Cardiac muscle cell (in vitro differentiated cells and primary cell): ENCODE measurements around the gene SLC5A10. TPM values are rescaled to one million over a fixed set of nuclear protein-coding genes. Genes with fewer than 3 reads are reported as not detected.

ENCODE experiments used
- DNase-seq, 2 donors: peaks; one replicate each; pipeline versions ENCODE4 v3.0.0 to v3.0.0-alpha.2; 2010 to 2017; ENCODE audit warnings: low read depth in 1 of 2, low spot score in 1 of 2
- H3K27ac ChIP-seq: fragments of 200-600 bp; sonication (generic); 2 replicates; pipeline ENCODE4 v1.5.1; 2016
- H3K27me3 ChIP-seq: fragments of 200-600 bp; sonication (generic); 2 replicates; pipeline ENCODE4 v1.6.0; 2016; ENCODE audit warnings: control low read depth
- H3K36me3 ChIP-seq: fragments of 200-600 bp; sonication (generic); 2 replicates; pipeline ENCODE4 v1.5.1; 2016; ENCODE audit warnings: control low read depth
- H3K4me1 ChIP-seq: fragments of 200-600 bp; sonication (generic); 2 replicates; pipeline ENCODE4 v1.8.1; 2017; ENCODE audit warnings: low read depth, mild to moderate bottlenecking, mixed run types
- H3K4me3 ChIP-seq: fragments of 200-600 bp; sonication (generic); 2 replicates; pipeline ENCODE4 v1.5.1; 2016; ENCODE audit warnings: mild to moderate bottlenecking
- H3K9me3 ChIP-seq: fragments of 200-600 bp; sonication (generic); 2 replicates; pipeline ENCODE4 v1.5.1; 2017; ENCODE audit warnings: low read depth, mild to moderate bottlenecking, control low read depth
- polyA plus RNA-seq: library from polyadenylated mRNA; unstranded; fragments of >200 nt; fragmentation: Nextera tagmentation; extraction: Ambion mirVana; gene quantifications from 2 replicates; pipeline ENCODE4 v1.2.1, GENCODE V29; 2016
- total RNA-seq: library from RNA; depleted of rRNA; stranded (reverse); fragments of >200 nt; gene quantifications from 2 replicates; pipeline ENCODE4 v1.2.3, GENCODE V29; 2016
- TF ChIP-seq, protein P1 (sequence below): IDR thresholded peaks from 2 replicates; pipeline ENCODE4 v1.5.1; 2012; ENCODE audit warnings: low read depth, mild to moderate bottlenecking, low read length

Gene SLC5A10
- total and polyA plus RNA-seq, 2 experiments from 2014 or later, result 0.06 TPM; not detected in 1

DNA sequence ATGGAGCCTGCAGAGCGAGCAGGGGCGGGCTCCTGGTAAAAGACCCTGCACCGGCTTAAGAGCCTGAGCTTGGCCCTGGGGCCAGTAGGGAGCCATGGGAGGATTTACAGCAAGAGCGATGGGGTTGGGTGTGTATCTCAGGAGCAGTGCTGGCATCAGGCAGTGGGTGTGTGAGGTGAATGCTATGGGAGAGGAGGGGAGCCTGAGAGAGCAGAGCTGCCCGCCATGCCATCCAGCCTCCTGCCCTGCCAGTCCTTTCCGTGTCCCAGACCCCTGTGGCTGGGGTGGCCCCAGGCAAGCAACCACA lies 29.3 kb downstream of the SLC5A10 start:
- no peak overlapping the region for H3K4me3 ChIP-seq

DNA sequence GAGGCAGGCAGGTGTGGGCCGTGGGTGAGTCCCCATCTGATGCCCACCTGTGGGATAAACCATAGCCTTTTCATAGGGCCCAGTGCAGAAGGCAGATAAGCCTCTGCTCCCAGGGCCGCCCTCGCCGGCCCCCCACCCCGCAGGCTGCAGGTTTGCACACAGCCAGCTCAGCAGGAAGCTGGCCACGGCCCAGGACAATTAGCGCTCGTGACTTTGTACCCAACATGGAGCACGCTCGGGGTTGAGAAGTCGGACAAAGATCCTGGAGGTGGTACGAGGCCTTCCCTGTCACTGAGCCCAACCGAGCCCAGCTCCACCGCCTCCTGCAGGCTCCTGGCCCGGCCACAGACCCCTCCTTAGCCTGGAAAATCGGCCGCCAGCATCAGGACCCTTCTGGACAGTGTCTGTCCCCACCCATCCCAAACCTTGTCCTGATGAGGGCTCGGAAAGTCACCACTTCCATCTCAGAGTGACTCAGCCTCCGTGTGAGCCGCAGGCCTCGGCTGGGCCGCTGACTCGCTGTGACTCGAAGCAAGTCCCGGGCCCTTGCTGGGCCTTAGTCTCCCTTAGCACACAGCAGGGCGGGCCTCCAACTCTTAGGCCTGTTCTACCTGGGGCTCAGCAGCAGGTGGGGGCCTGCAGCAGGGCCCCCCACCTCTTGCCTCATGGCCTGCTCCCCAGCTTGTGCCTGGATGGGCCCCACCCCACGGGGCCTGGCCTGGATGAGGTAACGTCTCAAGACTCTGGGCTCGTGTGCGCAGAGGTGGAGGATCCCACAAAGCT lies 29.9 kb downstream of the SLC5A10 start:
- peak in 1 of 2 donors; percentile 57 for DNase-seq
- TF ChIP-seq, protein P1, sequence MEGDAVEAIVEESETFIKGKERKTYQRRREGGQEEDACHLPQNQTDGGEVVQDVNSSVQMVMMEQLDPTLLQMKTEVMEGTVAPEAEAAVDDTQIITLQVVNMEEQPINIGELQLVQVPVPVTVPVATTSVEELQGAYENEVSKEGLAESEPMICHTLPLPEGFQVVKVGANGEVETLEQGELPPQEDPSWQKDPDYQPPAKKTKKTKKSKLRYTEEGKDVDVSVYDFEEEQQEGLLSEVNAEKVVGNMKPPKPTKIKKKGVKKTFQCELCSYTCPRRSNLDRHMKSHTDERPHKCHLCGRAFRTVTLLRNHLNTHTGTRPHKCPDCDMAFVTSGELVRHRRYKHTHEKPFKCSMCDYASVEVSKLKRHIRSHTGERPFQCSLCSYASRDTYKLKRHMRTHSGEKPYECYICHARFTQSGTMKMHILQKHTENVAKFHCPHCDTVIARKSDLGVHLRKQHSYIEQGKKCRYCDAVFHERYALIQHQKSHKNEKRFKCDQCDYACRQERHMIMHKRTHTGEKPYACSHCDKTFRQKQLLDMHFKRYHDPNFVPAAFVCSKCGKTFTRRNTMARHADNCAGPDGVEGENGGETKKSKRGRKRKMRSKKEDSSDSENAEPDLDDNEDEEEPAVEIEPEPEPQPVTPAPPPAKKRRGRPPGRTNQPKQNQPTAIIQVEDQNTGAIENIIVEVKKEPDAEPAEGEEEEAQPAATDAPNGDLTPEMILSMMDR, result no peak
- Histone ChIP-seq H3K36me3 (no peaks in the 10 kb centered on the region), H3K27me3 (no peaks in the 10 kb centered on the region), H3K4me1 (peaks cover 5% of the 10 kb centered on the region), H3K4me3 (no peak overlapping the region), H3K27ac (no peak overlapping the region), H3K9me3 (no peaks in the 10 kb centered on the region)

More for the DNA sequence above, 29.3 kb downstream of the SLC5A10 start:
- no peak overlapping the region for H3K27ac ChIP-seq
- no peaks in the 10 kb centered on the region for H3K4me1 ChIP-seq
- TF ChIP-seq, protein P1, result no peak
- no peaks in the 10 kb centered on the region for H3K9me3 ChIP-seq
- DNase-seq, result no peak
- H3K27me3 ChIP-seq, result no peaks in the 10 kb centered on the region
- H3K36me3 ChIP-seq, result no peaks in the 10 kb centered on the region

DNA sequence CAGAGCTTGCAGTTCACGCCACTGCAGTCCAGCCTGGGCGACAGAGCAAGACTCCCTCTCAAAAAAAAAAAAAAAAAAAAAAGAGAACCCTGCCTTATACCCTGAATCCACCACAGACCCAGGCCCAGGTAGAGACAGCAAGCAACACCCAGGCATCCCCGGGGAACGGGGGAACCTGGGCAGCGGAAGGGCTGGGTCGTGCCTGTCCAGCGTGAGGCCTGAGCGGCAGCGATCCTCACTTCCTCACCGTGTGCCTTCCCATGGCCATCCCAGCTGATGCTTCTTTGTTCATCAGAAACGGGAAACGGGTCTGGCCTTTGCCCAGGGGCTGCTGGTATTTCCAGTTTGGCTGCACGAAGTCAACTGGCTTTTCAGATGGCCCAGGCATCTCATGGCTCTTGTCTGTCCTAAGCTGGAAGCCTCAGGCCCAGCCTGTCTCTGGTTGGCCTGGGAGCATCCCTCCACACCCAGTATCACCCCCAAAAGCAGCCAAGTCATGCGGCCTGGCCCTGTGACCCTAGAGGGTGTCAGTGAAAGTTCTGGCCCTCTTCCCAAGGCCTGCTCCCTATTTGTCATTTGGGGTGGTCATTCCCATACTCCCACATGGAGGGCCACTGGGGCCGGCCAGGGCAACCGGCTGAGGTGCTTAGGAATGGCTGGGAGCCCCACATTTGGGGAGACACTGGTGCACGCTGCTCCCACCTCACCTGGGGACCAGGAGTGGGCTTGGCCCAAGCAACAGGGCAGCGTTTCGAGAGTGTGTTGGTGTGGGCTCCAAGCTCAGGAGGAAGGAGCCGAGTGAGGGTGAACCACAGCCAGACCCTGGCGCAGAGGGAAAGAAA lies 32.5 kb downstream of the SLC5A10 start:
- H3K36me3 ChIP-seq, result no peaks in the 10 kb centered on the region
- H3K27ac ChIP-seq, result no peak overlapping the region
- no peaks in the 10 kb centered on the region for H3K9me3 ChIP-seq
- no peak overlapping the region for H3K4me3 ChIP-seq
- peaks cover 5% of the 10 kb centered on the region for H3K4me1 ChIP-seq
- no peaks in the 10 kb centered on the region for H3K27me3 ChIP-seq
- TF ChIP-seq, protein P1, result no peak
- no peak for DNase-seq

DNA sequence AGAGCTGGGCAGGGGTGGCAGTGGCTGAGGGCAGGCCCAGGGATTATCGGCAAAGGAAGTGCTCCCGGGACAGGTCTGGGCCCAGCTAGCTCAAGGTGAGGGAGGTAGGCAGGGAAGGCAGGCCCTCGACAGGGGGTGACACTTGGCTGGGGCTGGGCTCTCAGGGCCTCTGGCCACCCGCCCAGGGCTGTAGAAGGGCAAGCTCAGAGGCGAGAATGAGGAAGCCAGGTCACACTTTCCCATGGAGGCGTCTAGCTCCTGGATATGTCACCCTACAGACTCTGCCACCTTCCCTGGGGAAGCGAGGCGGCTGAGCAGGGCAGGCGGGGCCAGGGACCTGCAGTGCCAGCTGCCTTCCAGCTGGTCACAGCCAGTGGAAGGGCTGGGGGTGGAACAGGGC lies 33.5 kb downstream of the SLC5A10 start:
- H3K27me3 ChIP-seq, result no peaks in the 10 kb centered on the region
- H3K4me1 ChIP-seq, result peaks cover 5% of the 10 kb centered on the region
- TF ChIP-seq, protein P1, result no peak

DNA sequence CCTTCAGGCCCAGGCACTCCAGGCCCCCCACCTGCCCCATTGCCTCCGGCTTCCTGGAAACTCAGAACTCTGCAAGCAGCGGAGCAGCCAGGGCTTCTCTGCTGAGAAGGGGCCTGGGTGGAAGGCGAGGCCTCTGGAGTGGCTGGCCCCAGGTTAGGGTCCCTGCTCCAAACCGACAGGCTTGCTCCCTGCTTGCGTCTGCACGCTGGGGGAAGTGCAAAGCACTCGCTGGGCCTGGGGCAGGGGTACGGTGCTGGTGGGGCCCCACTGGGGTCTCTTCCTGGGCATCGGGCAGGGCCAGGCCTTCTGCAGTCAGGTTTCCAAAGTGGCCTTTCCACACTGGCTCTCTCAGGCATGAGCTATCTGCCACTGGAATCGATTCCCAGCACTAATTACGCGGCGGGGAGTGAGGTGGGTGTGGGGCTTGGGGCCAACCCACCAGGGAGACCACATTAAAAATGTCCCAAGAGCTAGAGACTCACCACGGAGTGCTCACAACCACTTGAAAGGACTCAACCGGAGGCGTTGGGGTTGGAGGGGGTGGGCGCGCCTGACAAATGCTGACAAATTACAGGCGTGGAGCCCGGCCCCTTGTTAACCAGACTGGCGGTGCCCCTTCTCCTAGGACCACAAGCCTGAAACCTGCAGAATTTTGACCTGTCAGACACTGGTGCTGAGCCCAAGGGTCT lies 34.7 kb downstream of the SLC5A10 start:
- Histone ChIP-seq H3K27me3 (no peaks in the 10 kb centered on the region), H3K4me1 (peaks cover 5% of the 10 kb centered on the region), H3K36me3 (no peaks in the 10 kb centered on the region), H3K9me3 (no peaks in the 10 kb centered on the region), H3K4me3 (no peak overlapping the region), H3K27ac (peak overlapping the region; percentile 36)
- TF ChIP-seq, protein P1, result no peak
- DNase-seq, result no peak

More for the DNA sequence above, 33.5 kb downstream of the SLC5A10 start:
- no peak for DNase-seq
- Histone ChIP-seq H3K4me3 (no peak overlapping the region), H3K36me3 (no peaks in the 10 kb centered on the region), H3K27ac (no peak overlapping the region), H3K9me3 (no peaks in the 10 kb centered on the region)
